Esophagus mucosa (tissue), 1 donor: ENCODE measurements around the gene RPH3AL. TPM values are rescaled to one million over a fixed set of nuclear protein-coding genes. Genes with fewer than 3 reads are reported as not detected.
A peak's percentile ranks its signal among the peaks of the same experiment; 100 is the strongest.

Experiments
- ATAC-seq: fragments of 200-7000 bp; cut with Tn5 transposase; one replicate; pipeline ENCODE4 v1.9.1; 2020
- total RNA-seq: library from RNA; stranded (reverse); gene quantifications from one replicate; pipeline ENCODE4 v1.2.4, GENCODE V29; 2023
- donor health status: DM: yes; HTN: yes; CAD: no.

Gene RPH3AL
- total RNA-seq, 1 donor from 2014 or later = 10.0 TPM

DNA sequence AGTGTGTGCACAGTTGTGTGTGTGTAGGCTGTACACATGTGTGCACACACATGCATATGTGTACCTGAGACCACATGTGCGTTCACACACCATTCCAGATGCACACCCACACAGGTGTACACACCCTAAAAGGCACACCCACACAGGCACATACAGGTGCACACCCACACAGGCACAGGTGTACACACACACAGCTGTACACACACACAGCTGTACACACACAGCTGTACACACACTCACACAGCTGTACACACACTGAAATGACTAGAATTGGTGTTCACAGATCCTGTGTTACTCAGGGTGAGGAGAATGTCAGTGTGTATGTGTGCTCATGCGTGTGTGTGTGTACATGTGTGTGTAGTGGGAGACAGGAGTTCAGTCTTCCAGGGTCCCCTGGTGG lies 155.3 kb downstream of the RPH3AL start:
- no peak for ATAC-seq

DNA sequence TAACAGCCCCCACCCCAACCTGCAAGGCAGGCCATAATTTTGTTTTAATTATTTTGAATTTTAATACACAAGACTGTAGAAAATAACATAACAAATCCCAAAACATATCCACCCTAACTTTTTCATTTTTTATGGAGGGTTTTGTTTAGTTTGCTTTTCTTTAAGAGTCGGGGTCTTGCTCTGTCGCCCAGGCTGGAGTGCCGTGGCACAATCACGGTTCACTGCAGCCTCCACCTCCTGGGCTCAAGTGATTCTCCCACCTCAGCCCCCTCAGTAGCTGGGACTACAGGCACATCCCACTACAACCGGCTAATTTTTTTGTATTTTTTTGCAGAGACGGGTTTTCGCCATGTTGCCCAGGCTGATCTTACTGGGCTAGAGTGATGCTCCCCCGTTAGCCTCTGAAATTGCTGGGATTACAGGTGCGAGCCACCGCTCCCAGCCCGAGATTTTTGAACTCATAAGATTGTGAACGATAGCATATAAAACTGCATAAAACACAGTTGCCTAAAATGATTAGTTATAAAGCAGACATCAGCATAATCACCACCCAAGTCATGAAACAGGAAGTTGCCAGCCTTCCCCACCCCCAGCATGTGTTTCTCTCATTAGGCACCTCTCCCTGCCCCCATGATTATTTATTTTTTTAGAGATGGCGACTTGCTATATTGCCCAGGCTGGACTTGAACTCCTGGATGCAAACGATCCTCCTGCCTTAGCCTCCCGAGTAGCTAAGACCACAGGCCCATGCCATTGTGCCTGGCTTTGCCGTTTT lies 157.6 kb downstream of the RPH3AL start:
- ATAC-seq = no peak

DNA sequence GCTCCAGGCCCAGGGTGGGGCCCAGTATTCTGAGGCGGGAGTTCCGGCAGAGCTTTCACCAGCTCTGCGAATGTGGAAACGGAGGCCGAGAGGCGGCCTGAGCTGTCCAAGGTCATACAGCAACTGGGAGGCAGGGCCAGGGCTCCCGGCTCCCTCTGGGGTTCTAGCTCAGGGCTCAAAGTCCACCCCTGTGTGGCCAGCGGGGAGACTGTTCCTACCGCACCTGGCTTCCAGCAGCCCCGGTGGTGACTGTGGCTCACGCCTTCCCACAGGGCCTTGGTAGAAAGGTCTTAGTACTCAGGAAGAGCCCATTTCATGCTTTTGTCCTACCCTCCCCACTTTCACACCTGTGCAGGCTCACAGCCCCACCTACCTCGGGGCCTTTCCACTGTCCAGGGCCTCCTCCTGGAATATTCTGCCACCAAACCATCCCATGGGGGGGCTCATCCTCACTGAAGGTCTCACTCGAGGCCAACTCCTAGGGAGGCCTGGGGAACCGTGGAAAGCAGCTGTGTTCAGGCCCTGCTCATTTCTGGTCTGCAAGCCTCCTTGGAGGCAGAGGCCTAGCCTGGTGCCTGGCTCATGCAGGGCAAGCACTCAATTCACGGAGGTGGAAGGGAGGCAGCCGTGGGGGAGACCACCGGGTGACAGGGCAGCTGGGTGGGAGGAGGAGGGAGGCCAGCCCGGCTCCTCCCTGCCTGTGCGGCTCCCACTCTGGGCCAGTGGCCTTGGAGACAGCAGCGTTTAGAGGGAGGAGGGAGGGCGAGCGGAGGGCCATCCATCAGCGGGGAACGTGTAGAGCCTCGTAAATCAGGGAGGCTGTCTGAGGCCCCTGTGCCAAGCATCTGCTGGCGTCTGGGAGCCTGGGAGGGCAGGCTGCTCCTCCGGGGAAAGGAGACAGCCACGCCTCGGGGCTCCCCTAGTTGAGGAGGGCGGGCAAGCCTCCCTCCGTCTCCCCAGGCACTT lies 158.5 kb downstream of the RPH3AL start:
- peak; percentile 10 for ATAC-seq

DNA sequence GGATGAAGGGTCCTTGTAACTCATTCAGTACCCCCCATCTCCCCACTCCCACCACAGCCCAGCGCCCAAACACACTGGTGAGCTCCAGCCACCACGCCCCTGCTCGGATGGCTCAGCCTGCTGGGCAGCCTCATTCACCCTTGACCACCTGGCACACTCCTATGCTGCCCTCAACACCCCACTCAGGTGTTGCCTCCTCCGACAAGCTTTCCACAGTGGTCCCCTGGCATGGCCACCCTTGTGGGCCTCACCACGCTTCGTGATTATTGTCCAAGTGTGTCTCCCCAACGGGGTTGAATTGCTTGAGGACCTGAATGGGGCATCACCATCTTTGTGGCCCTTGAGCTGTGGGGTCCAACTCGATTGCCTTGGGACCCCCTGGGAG lies 159.2 kb downstream of the RPH3AL start:
- ATAC-seq = peak; percentile 17

DNA sequence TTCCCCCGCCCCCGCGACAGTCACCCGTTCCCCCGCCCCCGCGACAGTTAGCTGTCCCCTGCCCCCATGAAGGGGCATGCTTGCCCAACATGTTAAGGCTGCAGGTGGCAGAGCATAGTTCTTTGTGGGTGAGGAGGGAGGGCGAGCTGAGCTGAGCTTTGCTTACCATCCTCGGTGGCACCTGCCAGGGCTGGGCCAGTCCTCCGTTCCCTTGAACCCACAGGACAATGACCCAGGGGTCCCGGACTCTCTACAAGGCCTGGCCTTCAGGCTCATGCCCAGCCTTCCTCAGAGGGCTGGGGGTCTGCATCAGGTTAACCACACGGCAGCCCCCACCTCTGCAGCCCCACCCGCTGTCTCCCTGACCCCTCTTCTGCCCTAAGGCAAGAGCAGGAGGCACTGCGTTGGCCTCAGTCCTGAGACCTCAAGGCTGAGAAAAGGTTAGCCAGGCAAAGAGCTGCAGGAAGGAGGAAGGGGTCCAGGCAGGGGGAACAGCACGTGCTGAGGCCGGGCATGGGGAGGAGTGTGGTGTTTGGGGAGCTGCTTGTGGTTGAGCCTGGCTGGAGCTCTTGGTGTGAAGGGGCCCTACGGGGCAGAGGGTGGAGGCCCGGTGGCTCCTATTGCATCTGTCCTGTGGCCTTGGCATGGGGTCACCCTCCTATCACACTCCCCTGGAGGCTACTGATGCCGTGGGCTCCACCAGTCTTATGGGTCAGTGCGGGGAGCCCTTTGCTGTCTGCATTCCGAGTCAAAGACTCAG lies 159.8 kb downstream of the RPH3AL start:
- peak; percentile 32 for ATAC-seq

DNA sequence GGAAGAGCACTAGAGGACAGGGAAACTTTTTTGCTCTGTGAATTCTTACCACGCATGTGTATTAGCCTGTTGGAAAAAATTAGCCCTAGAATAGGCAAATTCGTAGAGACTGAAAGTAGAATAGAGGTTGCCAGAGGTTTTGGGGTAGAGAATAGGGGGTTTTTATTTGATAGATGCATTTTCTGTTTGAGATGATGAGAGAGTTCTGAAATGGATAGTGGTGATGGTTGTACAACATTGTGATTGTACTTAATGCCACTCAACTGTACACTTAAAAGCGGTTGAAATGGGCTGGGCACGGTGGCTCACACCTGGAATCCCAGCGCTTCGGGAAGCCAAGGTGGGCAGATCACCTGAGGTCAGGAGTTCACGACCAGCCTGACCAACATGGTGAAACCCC lies 163.2 kb downstream of the RPH3AL start:
- ATAC-seq = no peak

DNA sequence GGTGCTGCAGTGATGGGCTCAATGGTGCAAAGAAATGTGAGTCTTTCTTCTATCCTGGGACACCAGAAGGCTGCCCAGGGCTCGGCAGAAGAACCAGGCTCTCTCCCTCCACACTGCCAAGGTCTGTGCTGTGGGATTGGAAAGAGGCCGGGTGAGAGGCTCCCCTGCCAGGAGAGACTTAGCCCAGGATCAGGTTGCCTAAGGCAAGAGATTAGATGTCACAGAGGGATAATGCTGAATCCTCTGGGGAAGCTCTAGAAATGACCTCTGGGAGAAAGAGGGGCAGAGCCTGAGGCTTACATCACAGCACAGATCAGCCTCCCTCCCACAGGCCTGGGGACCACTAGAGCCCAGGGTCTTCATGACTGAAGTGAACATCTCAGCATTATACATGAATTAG lies 165.5 kb downstream of the RPH3AL start:
- ATAC-seq = no peak

DNA sequence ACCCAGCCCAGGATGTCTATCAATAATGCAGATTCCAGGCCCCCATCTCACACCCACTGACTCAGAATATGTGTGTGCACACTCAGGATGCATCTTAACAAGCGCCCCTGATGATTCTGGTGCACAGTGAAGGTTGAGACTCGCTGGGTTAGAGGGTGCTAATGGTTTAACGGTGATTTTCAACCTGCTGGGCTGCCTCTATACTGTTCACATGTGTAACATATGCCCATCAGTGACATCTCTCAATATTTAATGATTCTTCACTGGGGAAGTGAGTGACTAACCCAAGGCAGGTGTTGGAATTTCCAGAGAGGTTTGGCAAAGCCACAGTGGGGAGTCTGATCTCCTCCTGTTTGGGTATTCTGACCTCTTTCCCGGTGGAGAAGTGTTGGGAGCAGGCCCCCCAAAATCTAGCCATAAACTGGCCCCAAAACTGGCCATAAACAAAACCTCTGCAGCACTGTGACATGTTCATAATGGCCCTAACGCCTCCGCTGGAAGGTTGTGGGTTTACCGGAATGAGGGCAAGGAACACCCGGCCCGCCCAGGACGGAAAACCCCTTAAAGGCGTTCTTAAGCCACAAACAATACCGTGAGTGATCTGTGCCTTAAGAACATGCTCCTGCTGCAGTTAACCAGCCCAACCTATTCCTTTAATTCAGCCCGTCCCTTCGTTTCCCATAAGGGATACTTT lies 167.0 kb downstream of the RPH3AL start:
- no peak for ATAC-seq

DNA sequence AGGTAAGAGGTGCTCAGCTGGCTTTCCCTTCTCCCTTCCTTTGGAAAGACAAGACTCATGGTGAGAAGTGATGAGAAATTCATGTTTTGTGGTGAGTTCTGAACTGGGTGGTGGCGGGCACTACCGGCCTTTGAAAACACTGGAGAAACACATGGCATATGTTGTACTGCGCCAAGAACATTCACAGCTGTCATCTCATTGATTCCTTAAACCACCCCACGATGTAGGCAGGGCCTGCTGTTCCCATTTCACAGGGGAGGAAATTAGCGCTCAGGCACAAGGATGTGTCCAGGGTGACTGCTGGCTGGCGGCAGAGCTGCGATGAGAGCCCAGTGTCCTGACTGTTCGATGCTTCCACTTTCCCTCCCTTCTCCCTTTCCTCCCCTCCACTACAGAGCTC lies 169.6 kb downstream of the RPH3AL start:
- no peak for ATAC-seq

DNA sequence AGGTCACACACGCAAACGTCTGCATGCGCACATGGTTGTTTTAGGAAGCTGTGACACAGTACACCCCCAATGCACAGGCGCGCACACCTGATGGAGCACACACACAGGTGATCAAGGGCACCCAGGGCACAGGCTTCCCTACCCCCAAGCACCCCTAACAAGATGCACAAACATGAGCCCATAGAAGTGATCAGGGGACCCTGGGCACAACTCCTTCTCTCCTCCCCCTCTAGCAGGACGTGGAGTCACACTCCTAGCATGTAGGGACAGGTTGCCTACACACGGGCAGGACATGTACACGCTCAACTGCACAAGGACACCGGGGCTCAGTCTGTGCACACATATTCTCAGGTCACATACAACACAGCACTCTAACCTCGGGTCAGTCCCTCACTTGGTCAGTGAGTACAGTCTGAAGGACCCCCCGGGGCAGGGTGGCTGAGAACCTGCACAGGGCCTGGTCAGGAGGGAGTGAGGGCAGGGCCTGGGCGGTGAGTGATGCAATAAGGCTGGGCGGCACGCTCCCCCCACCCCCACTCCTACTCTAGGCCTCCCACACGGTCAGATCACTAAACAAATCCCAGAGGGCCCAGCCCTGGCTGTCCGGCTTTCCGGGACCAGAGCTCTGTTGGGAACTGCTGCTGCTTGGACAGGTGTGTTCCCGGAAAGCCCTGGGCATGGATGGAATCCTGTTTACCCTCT lies 170.4 kb downstream of the RPH3AL start:
- peak; percentile 52 for ATAC-seq

DNA sequence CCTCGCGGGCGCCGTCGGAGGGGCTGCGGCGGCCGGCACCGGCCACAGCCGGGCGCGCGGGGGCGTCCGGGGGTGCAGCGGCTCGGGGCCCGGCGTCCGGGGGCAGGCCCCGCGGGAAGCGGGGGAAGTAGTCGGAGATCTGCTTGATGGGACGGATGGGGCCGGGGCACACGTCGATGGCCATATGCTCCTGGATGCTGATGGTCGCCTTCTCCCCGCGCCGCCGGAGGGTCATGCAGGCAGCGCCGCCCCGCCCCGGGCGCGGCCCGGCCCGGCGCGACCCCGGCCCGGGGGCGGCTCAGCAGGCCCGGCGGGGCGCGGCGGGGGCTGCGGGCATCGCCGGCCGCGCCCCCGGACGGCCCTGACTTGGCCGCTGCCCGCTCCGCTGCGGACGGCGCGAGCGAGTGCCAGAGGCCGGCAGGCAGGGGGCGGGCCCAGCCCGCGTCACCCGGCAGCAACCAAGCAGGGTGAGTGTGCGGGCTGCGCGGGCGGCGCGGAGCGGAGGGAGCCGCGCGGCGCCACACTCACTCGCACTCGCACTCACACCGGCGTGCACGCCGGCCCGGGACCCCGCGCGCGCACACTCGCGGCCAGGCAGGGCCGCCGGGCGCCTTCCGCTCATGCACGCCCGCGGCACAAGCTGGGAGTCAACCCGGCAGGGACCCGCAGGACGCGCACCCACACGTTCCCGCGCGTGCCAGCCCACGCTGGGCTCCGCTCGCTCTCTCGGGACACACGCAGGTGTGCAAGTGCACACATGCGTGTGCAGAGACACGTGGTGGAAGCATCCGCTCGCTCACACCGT lies 171.2 kb downstream of the RPH3AL start, which contains the start of gene DOC2B:
TSS of gene DOC2B (minus strand) at position 406 of the 805 bp plus-strand sequence. CDS start at position 235, 171 bp downstream.
- peak; percentile 61 for ATAC-seq

DNA sequence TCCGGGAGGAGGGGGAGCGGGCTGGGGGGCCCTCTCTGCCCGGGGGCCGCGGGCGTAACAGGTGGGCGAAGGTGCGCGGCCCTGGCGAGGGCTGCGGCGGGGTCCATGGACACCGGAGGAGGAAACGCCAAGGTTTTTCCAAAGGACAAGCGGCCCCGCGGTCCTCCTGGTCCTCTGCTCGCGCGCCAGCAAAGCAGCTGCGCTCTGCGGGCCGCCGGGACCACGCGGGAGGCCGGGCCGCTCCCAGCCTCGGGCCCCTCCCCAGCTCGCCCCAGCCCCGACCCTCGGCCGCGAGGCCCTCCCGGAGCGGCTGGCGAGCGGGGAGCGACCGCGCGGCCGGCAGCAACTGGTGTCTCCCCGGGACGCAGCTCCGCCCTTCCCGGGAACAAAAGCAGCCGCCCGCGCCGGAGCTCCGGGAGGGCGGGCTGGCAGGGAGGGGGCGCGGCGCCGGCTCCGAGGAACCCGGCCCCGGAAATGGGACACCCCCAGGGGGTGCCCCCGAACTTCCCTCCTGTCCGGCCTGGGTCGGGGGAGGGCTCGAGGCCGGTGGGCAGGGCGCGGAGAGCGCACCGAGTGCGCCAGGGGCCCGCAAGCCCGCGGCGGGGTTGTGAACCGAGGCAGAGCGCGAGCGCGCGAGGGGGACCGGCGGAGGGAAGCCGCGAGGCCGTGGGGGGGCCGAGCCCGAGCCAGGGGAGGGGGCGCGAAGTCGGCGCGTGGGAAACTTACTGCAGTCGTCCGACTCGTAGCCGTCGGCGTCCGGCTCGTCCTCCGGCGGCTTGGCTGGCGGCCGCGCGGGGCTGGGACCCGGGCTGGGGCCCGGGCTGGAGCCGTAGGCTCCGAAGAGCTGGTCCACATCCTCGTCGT lies 172.0 kb downstream of the RPH3AL start:
- peak; percentile 14 for ATAC-seq

DNA sequence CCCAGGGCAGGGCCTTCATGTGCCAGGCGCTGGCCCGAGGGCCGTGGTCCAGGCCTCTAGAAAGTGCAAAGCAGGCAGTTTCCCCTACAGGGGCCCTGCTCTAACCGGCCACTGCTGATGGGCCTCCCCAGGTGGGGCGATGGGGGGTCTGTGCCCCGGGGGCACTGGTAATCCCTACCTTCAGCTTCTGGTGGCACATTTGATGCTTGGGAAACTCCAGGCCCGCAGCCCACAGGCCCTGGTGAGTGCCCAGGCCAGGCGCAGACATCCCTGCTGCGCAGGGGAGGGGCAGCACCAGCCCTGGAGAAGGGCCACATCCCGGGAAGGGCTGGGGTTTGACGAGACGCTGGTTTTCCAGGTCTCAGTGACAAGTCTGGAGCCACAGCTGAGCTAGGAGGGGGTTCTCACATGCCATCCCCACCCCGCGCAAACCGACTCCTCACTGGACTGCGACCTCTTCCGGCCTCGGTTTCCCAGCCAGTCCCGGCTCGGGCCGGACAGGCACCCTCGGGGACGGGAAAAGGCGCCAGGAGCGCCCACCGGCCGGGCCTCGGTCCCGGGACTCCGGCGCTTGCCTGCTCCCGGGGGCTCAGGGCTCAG lies 172.7 kb downstream of the RPH3AL start:
- ATAC-seq = no peak

DNA sequence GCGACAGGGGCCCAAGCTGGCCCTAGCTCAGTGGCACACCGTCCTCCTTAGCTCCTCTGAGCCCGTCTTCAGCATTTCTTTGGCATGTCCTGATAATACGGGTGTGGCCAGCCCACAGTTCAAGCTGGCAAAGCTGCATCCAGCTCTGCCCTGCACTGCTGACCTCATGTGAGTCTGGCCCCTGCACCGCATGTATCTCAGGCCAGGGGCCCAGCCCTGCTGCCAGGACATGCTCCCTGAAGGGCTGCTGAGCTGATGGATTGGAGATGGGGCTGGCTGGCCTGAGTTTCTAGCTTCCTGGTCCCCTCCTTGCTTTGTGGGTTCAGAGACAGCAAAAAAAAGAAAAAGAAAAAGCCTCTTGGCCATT lies 173.6 kb downstream of the RPH3AL start:
- peak; percentile 8 for ATAC-seq

DNA sequence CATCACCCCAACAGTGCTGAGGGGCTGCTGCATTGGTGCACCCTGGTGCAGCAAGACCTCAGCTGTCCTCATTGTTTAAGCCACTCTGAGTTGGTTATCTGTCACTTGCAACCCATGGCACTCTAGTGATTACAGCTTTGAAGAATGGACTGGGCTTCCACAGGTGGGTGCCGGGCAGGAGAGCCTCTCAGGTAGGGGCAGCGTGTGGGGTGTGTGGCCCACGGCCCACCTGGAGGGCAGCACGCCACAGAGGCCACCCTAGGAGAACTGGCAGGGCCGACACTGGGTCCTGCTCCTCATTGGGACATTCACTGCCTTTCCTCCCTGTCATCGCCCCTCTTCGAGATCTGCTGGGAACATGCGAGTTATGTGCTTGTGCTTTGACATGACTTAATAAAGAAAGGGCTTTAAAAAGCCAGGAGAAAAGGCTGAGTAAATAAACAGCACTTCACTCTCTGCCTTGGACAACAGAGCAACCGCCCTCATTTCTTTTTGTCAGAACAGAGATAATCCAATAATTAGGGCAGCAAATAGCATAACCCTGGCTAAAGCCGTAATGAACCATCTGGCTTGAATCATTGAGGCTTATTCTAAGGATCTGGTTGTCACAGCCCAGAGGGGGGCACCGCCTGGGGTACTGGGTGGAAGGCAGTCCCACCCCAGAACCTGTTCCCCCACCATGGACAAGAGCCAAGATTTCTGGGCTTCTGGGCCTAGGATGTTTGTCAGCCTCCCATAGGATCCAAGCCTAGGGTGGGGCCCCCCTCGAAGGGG lies 174.1 kb downstream of the RPH3AL start:
- ATAC-seq = no peak

DNA sequence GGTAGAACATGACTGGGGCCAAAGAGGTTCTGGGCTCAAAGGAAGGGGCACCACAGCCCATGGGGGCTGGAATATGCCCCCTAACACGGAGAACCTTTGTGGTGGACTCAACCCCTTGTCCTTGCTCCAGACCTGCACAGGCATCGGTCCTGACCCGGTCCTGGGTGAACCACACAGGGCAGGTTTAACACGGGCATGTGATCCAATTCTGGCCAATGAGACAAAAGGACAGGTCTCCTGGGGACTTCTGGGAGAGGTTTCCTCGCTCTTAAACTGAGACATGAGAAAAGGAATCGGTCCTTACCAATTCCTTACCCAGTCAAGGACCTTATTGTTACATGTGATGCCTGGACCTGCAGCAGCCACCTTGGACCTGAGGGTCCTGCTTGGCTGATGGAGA lies 174.8 kb downstream of the RPH3AL start:
- ATAC-seq = no peak

DNA sequence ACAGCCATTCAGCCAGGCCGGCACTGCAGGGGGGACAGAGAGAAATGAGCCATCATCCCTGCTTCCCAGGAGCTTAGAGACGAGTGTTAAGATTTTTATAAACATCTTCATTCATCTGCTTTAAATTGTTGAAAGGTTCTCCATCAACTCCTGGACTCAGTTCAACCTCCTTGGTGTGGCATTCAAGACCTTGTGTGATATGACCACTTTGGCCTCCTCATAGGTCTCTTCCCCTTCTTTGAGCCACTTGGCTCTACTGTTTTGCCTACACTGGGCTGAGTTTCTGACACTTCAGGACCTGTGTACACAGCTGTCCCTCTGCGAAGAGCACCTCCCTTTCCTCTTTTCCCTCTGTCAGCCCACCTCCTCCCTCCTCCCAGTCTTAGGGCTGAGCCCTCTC lies 175.5 kb downstream of the RPH3AL start:
- no peak for ATAC-seq

DNA sequence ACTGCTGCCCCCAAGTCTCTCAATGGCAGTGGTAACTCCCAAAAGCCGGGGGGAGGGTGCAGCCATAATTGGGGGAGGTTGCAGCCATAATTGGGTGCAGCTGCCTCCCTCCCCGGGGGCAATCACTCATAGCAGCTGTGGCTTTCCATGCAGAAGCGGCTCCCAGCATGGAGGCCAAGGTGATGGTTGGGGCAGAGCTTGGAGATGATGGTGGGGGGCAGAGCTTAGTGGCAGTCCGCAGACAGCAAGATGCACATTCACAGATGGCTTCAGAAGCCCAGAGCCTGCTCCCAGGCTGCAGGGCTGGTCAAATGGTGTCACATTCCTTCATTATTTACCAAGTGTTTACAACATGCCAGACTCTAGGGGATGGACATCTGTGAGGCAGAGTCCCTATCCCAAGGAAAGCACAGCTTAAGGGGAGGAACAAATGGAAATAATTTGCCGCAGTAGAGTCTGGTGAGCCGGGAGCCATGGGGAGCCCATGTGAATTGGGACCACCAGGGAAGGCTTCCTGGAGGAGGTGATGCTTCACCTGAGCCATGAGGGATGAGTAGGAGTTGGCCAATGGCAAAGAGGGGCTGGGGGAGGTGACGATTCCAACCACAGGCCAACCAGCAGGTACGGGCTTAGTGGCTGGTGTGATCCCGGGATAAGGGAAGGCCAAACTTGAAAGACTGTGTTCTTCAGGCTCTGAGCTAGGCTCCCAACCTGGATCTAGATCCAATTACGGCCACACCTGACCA lies 179.3 kb downstream of the RPH3AL start:
- ATAC-seq = no peak
